K562 (cell line): ENCODE measurements around the gene MGAT5. TPM values are rescaled to one million over a fixed set of nuclear protein-coding genes. Genes with fewer than 3 reads are reported as not detected.
A peak's percentile ranks its signal among the peaks of the same experiment; 100 is the strongest.

ENCODE experiments used
- ATAC-seq: fragments of 200-7000 bp; cut with Tn5 transposase; 3 replicates; pipeline ENCODE4 v1.9.1; 2020; ENCODE audit warnings: moderate library complexity
- BruUV-seq: library from RNA; stranded (reverse); fragments of 400-500 nt; replicated peaks from 2 replicates; lab custom pipeline; 2021; lab: Mats Ljungman, UMichigan
- CTCF ChIA-PET: fragments of 300-600 bp; formaldehyde crosslinking; extraction: SDS; loops from one replicate; lab custom pipeline; 2021; ENCODE audit warnings: low intra/inter-chr PET ratio; lab: Yijun Ruan, JAX
- POLR2A ChIA-PET: fragments of 300-600, 350-650 bp; sonication (Branson Sonifier 250); formaldehyde crosslinking; extraction: SDS; loops from one replicate; lab custom pipeline; 2021; ENCODE audit warnings: antibody characterized with exemption, inconsistent platforms; lab: Yijun Ruan, JAX
- DNase-seq, 4 experiments: peaks; one replicate each; pipeline versions ENCODE4 v3.0.0 to v3.0.0-alpha.2; 2011 to 2018; ENCODE audit warnings: low spot score in 3 of 4, mixed read lengths in 3 of 4; ENCODE audit errors: extremely low read depth in 1 of 4
- FAIRE-seq: peaks from 2 replicates; lab custom pipeline; 2011; peaks lifted over from hg19 to GRCh38; lab: Jason Lieb, UNC
- H2AFZ ChIP-seq: 2 replicates; pipeline ENCODE4 v1.6.0; 2011; ENCODE audit warnings: low read depth, low read length, control low read depth, inconsistent platforms
- H3K27ac ChIP-seq: fragments of 200-600 bp; 3 replicates; pipeline ENCODE4 v1.8.0; 2011; ENCODE audit warnings: low read depth, mild to moderate bottlenecking, control low read depth, inconsistent platforms, low read length, moderate library complexity, mixed read lengths; ENCODE audit errors: extremely low read depth
- H3K27me3 ChIP-seq, 2 experiments: fragments of 300-600 bp in 1 of 2; 2 replicates in 1 of 2; 3 replicates in 1 of 2; pipeline versions ENCODE4 v1.6.0 to v1.8.0; 2011; ENCODE audit warnings: inconsistent platforms in 2 of 2, low read length in 2 of 2, mild to moderate bottlenecking in 1 of 2, mixed read lengths in 1 of 2, moderate library complexity in 1 of 2; ENCODE audit not compliant: control insufficient read depth in 2 of 2, insufficient read depth in 2 of 2
- H3K36me3 ChIP-seq: fragments of 300-600 bp; 3 replicates; pipeline ENCODE4 v1.8.0; 2011; ENCODE audit warnings: mild to moderate bottlenecking, low read length, inconsistent platforms; ENCODE audit not compliant: control insufficient read depth, insufficient read depth
- H3K4me1 ChIP-seq, 2 experiments: fragments of 200-600 bp in 1 of 2; replicated peaks in 1 of 2; 2 replicates in 1 of 2; 3 replicates in 1 of 2; pipeline versions ENCODE4 v1.5.1 to v1.8.0; 2011; ENCODE audit warnings: inconsistent platforms in 2 of 2, low read length in 2 of 2, mild to moderate bottlenecking in 1 of 2, mixed read lengths in 1 of 2, moderate library complexity in 1 of 2; ENCODE audit not compliant: control insufficient read depth in 2 of 2, insufficient read depth in 2 of 2
- H3K4me2 ChIP-seq: 2 replicates; pipeline ENCODE4 v1.6.1; 2011; ENCODE audit warnings: low read length, control low read depth, inconsistent platforms, mixed read lengths; ENCODE audit not compliant: insufficient read depth
- H3K4me3 ChIP-seq: fragments of 200-600 bp; sonication (generic), shearing (Covaris generic); 2 replicates; pipeline ENCODE4 v1.5.1; 2016; ENCODE audit warnings: control low read depth, inconsistent platforms
- H3K79me2 ChIP-seq: fragments of 200-600 bp; 3 replicates; pipeline ENCODE4 v1.8.0; 2011; ENCODE audit warnings: low read length, inconsistent platforms; ENCODE audit not compliant: control insufficient read depth, insufficient read depth
- H3K9ac ChIP-seq, 2 experiments: 2 replicates each; pipeline versions ENCODE4 v1.6.0 to v1.6.1; 2011; ENCODE audit warnings: low read depth in 2 of 2, low read length in 2 of 2, control low read depth in 1 of 2, inconsistent platforms in 1 of 2, mild to moderate bottlenecking in 1 of 2, mixed read lengths in 1 of 2; ENCODE audit not compliant: insufficient read depth in 1 of 2
- H3K9me1 ChIP-seq: one replicate; pipeline ENCODE4 v1.6.0; 2011; ENCODE audit warnings: inconsistent platforms, mild to moderate bottlenecking, low read length, moderate library complexity; ENCODE audit not compliant: control insufficient read depth, insufficient read depth
- H3K9me3 ChIP-seq: replicated peaks from 2 replicates; pipeline ENCODE4 v1.5.1; 2011; ENCODE audit warnings: low read depth, low read length, inconsistent platforms; ENCODE audit not compliant: control insufficient read depth, insufficient read depth
- H4K20me1 ChIP-seq: replicated peaks from 2 replicates; pipeline ENCODE4 v1.6.1; 2011; ENCODE audit warnings: low read length, inconsistent platforms, mixed read lengths; ENCODE audit not compliant: control insufficient read depth, insufficient read depth
- C11orf30 ChIP-seq: fragments of 450-650 bp; IDR thresholded peaks from 2 replicates; pipeline ENCODE4 v1.6.1; 2016; ENCODE audit warnings: low read depth, mild to moderate bottlenecking
- DIDO1 ChIP-seq: fragments of 450-650 bp; IDR thresholded peaks from 2 replicates; pipeline ENCODE4 v1.6.1; 2016; ENCODE audit warnings: low read depth, missing biosample characterization, missing genetic modification characterization
- ELF4 ChIP-seq: fragments of 450-650 bp; formaldehyde crosslinking; IDR thresholded peaks from 2 replicates; pipeline ENCODE4 v1.4.0; 2022; ENCODE audit warnings: missing genetic modification characterization
- MAFG ChIP-seq: fragments of 450-650 bp; conservative IDR thresholded peaks from 2 replicates; pipeline ENCODE4 v1.6.1; 2016; ENCODE audit warnings: missing genetic modification characterization, missing compliant biosample characterization
- RBBP5 ChIP-seq: fragments of 200-600 bp; sonication (generic); IDR thresholded peaks from 2 replicates; pipeline ENCODE4 v1.6.1; 2012; ENCODE audit warnings: borderline replicate concordance, mild to moderate bottlenecking, low read length, control low read depth, inconsistent platforms; ENCODE audit not compliant: insufficient read depth, poor library complexity, severe bottlenecking
- SRF ChIP-seq, 2 experiments: fragments of 250-450, 450-650 bp in 1 of 2; sonication (Bioruptor Pico) in 1 of 2; sonication (generic) in 1 of 2; formaldehyde crosslinking; IDR thresholded peaks; 2 replicates each; pipeline versions ENCODE4 v1.5.0 to v1.5.1; 2020 to 2022; ENCODE audit warnings: mild to moderate bottlenecking in 1 of 2, missing genetic modification reagents in 1 of 2
- TAL1 ChIP-seq: fragments of 450-650 bp; IDR thresholded peaks from 2 replicates; pipeline ENCODE4 v1.6.1; 2016; ENCODE audit warnings: mild to moderate bottlenecking
- ZFPM2 ChIP-seq: fragments of 250-450 bp; sonication (Bioruptor Pico); IDR thresholded peaks from 2 replicates; pipeline ENCODE4 v1.5.1; 2022; ENCODE audit warnings: mild to moderate bottlenecking
- ZNF175 ChIP-seq: fragments of 200-800 bp; sonication (Bioruptor generic); IDR thresholded peaks from 2 replicates; pipeline ENCODE4 v1.6.1; 2016; ENCODE audit warnings: low read depth, mild to moderate bottlenecking, missing genetic modification characterization, missing compliant biosample characterization
- ZNF316 ChIP-seq: fragments of 450-650 bp; IDR thresholded peaks from 2 replicates; pipeline ENCODE4 v1.6.1; 2016
- WGBS: fragments of 100-300 bp; shearing (Covaris generic); methylation state at CpG from one replicate; pipeline ENCODE4 v1.1.6; 2016; ENCODE audit warnings: low coverage, mixed read lengths; ENCODE audit not compliant: insufficient coverage; ENCODE audit errors: missing lambda C conversion rate; 5-methylcytosine and 5-hydroxymethylcytosine counted together
- in situ Hi-C: fragments of 300-500 bp; cut with MboI; formaldehyde crosslinking; loops from 4 replicates; pipeline ENCODE4 v1.15.0; 2018; ENCODE audit warnings: inconsistent platforms, mixed read lengths
- intact Hi-C: fragments of 100-400 bp; cut with micrococcal nuclease; formaldehyde crosslinking; loops from 2 replicates; pipeline ENCODE4 v1.14.2; 2022
- polyA plus RNA-seq, 8 experiments: library from polyadenylated mRNA; depleted of rRNA in 4 of 8; stranded (reverse) in 5 of 8; unstranded in 3 of 8; fragments of >200 nt; fragmentation: Nextera tagmentation in 2 of 8; fragmentation: Illumina TruSeq in 1 of 8; extraction: Ambion mirVana in 2 of 8; extraction: Trizol in 1 of 8; gene quantifications; 2 replicates each; pipeline versions ENCODE4 v1.2.1 to v1.2.3, GENCODE V29; 2011 to 2014; ENCODE audit warnings: inconsistent platforms in 1 of 8, missing spikeins in 1 of 8
- total RNA-seq, 7 experiments: library from RNA; depleted of rRNA in 6 of 7; stranded (reverse); fragments of >200 nt in 6 of 7; fragmentation: Illumina TruSeq in 2 of 7; extraction: Trizol in 2 of 7; gene quantifications; 2 replicates each; pipeline versions ENCODE4 v1.2.1 to v1.2.3, GENCODE V29; 2011 to 2021; ENCODE audit warnings: low replicate concordance in 1 of 7
- TF ChIP-seq, protein P1 (sequence below): sonication (generic); formaldehyde crosslinking; IDR thresholded peaks from 2 replicates; pipeline ENCODE4 v1.9.0; 2022; ENCODE audit warnings: mild to moderate bottlenecking, missing genetic modification reagents
- TF ChIP-seq, protein P2 (sequence below): fragments of 450-650 bp; IDR thresholded peaks from 2 replicates; pipeline ENCODE4 v1.6.1; 2018; ENCODE audit not compliant: partially characterized antibody

Gene MGAT5
- total and polyA plus RNA-seq, 9 of the 15 experiments (the other 6 are each of a cell fraction or from before 2014, with no cell fraction given): 1.6 to 18.6 (median 11.1) TPM

DNA sequence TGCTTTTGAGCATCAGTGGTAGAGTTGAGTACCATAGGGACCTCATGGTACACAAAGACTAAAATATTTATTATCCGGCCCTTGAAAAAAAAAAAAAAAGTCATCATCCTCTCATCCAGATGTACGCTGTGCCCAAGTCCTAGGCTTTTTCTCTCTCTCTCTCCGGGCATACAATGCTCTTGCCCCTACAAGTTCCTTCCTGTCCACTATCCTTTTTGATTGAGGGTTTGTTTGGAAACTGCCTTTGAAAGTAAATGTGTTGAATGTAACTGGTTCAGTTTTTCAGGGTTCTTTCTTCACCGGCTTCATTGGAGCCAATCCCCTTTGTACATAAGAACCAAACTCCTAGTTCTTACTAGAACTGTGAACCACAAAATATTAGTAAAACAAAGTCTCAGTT, 130.3 kb downstream of the MGAT5 start:
- BruUV-seq: no TSS peak
- H3K27ac ChIP-seq: no peak overlapping the region
- intact Hi-C loops: no loop called here
- H3K79me2 ChIP-seq: no peaks in the 10 kb centered on the region
- H3K4me3 ChIP-seq: no peak overlapping the region
- H3K9me3 ChIP-seq: no peaks in the 10 kb centered on the region
- H3K9me1 ChIP-seq: no peaks in the 10 kb centered on the region
- POLR2A ChIA-PET: no interaction called here
- WGBS: 82% methylated on average over 2 of the region's 4 CpGs
- H2AFZ ChIP-seq: no peak overlapping the region
- H3K9ac ChIP-seq: no peak overlapping the region
- no peaks in the 10 kb centered on the region for H3K27me3 ChIP-seq
- no peak overlapping the region for H3K4me2 ChIP-seq
- in situ Hi-C loops: no loop called here
- no peaks in the 10 kb centered on the region for H3K36me3 ChIP-seq
- TF ChIP-seq RBBP5: no peak
- FAIRE-seq: no peak
- no peaks in the 10 kb centered on the region for H4K20me1 ChIP-seq
- H3K4me1 ChIP-seq: no peaks in the 10 kb centered on the region
- no peak for DNase-seq
- CTCF ChIA-PET: interaction anchor here (0.7 kb wide), 1 partner anchor 514 kb away, joined by 7 read pairs; no protein-coding TSS in a partner anchor
- no peak for ATAC-seq

DNA sequence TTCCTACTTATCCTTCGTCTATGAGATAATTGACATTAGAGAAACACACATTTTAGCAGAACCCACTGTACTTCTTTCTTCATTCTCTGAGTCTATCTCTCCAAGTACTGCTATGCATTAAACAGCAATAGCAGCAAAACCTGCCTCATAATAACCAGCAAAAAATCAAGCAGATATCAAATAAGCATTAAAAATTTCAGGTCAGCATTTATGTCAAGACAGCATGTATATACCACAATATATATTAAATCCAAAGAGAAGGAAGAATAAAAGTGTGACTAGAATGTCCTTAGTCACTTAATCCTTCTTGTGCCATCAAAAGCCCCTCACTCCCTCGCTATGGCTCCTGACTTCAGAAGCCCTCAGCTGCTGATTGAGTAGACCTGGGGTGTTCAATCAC, 131.3 kb downstream of the MGAT5 start:
- H3K4me3 ChIP-seq: no peak overlapping the region
- in situ Hi-C loops (no loop called here), intact Hi-C loops (no loop called here)
- H3K79me2 ChIP-seq: no peaks in the 10 kb centered on the region
- BruUV-seq: no TSS peak
- DNase-seq: no peak
- H3K27ac ChIP-seq: no peak overlapping the region
- no peak overlapping the region for H2AFZ ChIP-seq
- H3K9me3 ChIP-seq: no peaks in the 10 kb centered on the region
- H4K20me1 ChIP-seq: no peaks in the 10 kb centered on the region
- 38% methylated on average over 2 of the region's 2 CpGs for WGBS
- no peak for FAIRE-seq
- H3K4me2 ChIP-seq: no peak overlapping the region
- H3K4me1 ChIP-seq: no peaks in the 10 kb centered on the region
- no peaks in the 10 kb centered on the region for H3K9me1 ChIP-seq
- H3K27me3 ChIP-seq: no peaks in the 10 kb centered on the region
- POLR2A ChIA-PET: no interaction called here
- CTCF ChIA-PET: no interaction called here
- no peak for ATAC-seq
- H3K9ac ChIP-seq: no peak overlapping the region
- H3K36me3 ChIP-seq: no peaks in the 10 kb centered on the region
- TF ChIP-seq TAL1 (no peak), C11orf30 (peak; percentile 49; the same call in 1 of the 2 replicates), MAFG (tag) (0 out of 2 replicates have a peak, but pooled peaks have one; percentile 27), ZFPM2 (CRISPR knock-in tag) (no peak), SRF (CRISPR knock-in tag; IDR thresholded peaks at IDR 0.05) (no peak), ZNF175 (CRISPR knock-in tag) (no peak), ZNF316 (peak; percentile 73), DIDO1 (tag) (no peak), ELF4 (CRISPR knock-in tag) (no peak)
- TF ChIP-seq, protein P1, sequence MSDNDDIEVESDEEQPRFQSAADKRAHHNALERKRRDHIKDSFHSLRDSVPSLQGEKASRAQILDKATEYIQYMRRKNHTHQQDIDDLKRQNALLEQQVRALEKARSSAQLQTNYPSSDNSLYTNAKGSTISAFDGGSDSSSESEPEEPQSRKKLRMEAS (CRISPR knock-in tag): no peak
- TF ChIP-seq, protein P2, sequence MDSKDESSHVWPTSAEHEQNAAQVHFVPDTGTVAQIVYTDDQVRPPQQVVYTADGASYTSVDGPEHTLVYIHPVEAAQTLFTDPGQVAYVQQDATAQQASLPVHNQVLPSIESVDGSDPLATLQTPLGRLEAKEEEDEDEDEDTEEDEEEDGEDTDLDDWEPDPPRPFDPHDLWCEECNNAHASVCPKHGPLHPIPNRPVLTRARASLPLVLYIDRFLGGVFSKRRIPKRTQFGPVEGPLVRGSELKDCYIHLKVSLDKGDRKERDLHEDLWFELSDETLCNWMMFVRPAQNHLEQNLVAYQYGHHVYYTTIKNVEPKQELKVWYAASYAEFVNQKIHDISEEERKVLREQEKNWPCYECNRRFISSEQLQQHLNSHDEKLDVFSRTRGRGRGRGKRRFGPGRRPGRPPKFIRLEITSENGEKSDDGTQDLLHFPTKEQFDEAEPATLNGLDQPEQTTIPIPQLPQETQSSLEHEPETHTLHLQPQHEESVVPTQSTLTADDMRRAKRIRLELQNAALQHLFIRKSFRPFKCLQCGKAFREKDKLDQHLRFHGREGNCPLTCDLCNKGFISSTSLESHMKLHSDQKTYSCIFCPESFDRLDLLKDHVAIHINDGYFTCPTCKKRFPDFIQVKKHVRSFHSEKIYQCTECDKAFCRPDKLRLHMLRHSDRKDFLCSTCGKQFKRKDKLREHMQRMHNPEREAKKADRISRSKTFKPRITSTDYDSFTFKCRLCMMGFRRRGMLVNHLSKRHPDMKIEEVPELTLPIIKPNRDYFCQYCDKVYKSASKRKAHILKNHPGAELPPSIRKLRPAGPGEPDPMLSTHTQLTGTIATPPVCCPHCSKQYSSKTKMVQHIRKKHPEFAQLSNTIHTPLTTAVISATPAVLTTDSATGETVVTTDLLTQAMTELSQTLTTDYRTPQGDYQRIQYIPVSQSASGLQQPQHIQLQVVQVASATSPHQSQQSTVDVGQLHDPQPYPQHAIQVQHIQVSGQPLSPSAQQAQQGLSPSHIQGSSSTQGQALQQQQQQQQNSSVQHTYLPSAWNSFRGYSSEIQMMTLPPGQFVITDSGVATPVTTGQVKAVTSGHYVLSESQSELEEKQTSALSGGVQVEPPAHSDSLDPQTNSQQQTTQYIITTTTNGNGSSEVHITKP: no peak
